HG02884 (cell line): Measurements from ENCODE around the gene BCAS3.

Experiments used
- ATAC-seq: cut with Tn5 transposase; IDR thresholded peaks from one replicate; pipeline ENCODE4 v1.9.1; 2021; ENCODE audit warnings: mild to moderate bottlenecking, moderate library complexity; ENCODE audit not compliant: unreplicated experiment

Gene BCAS3

GRCh38 chr17:61371606-61372005, 694.0 kb downstream of the BCAS3 start:
- ATAC-seq = no peak

- ATAC-seq = no peak
Measured at GRCh38 chr17:61372436-61372835, 694.8 kb downstream of the BCAS3 start.

- ATAC-seq = no peak
Measured at GRCh38 chr17:61376931-61377838, 699.5 kb downstream of the BCAS3 start.

GRCh38 chr17:61378658-61379456, 701.2 kb downstream of the BCAS3 start:
- no peak for ATAC-seq

- ATAC-seq = no peak
Measured at GRCh38 chr17:61379457-61380216, 702.0 kb downstream of the BCAS3 start.

- no peak for ATAC-seq
Measured at GRCh38 chr17:61380217-61380835, 702.7 kb downstream of the BCAS3 start.

- ATAC-seq = no peak
Measured at GRCh38 chr17:61380836-61381525, 703.3 kb downstream of the BCAS3 start.

GRCh38 chr17:61381537-61381936, 703.9 kb downstream of the BCAS3 start:
- ATAC-seq = no peak

GRCh38 chr17:61382796-61383688, 705.4 kb downstream of the BCAS3 start:
- ATAC-seq = no peak

- ATAC-seq = no peak
Measured at GRCh38 chr17:61383689-61384201, 706.1 kb downstream of the BCAS3 start.

- no peak for ATAC-seq
Measured at GRCh38 chr17:61384354-61384691, 706.7 kb downstream of the BCAS3 start.

GRCh38 chr17:61384692-61385576, 707.3 kb downstream of the BCAS3 start:
- ATAC-seq = no peak

- no peak for ATAC-seq
Measured at GRCh38 chr17:61385577-61386236, 708.1 kb downstream of the BCAS3 start.

GRCh38 chr17:61386251-61386650, 708.6 kb downstream of the BCAS3 start:
- ATAC-seq = no peak

- no peak for ATAC-seq
Measured at GRCh38 chr17:61387011-61387410, 709.4 kb downstream of the BCAS3 start.

- ATAC-seq = no peak
Measured at GRCh38 chr17:61387511-61388305, 710.1 kb downstream of the BCAS3 start.
